GM12878 (cell line): ENCODE results near the gene PIWIL4. TPM values are rescaled to one million over a fixed set of nuclear protein-coding genes. Genes with fewer than 3 reads are reported as not detected.

ENCODE experiments used
- ATAC-seq: fragments of 200-7000 bp; cut with Tn5 transposase; 3 replicates; pipeline ENCODE4 v1.9.1; 2020; ENCODE audit warnings: mild to moderate bottlenecking, moderate library complexity
- BruUV-seq: library from RNA; stranded (reverse); fragments of 400-500 nt; replicated peaks from 2 replicates; lab custom pipeline; 2021; lab: Mats Ljungman, UMichigan
- CTCF ChIA-PET: fragments of 300-600 bp; sonication (Branson Sonifier 250); formaldehyde crosslinking; extraction: SDS; loops from one replicate; lab custom pipeline; 2021; ENCODE audit warnings: inconsistent platforms; lab: Yijun Ruan, JAX
- POLR2A ChIA-PET: fragments of 350-600 bp; formaldehyde crosslinking; extraction: SDS; loops from one replicate; lab custom pipeline; 2021; ENCODE audit warnings: inconsistent platforms; lab: Charles Lee
- RAD21 ChIA-PET: fragments of 300-600 bp; sonication (Branson Sonifier 250); formaldehyde crosslinking; loops from one replicate; lab custom pipeline; 2023; ENCODE audit warnings: antibody characterized with exemption; ENCODE audit not compliant: unreplicated experiment; lab: Charles Lee
- SMC1A ChIA-PET: fragments of 300-600 bp; sonication (Branson Sonifier 250); formaldehyde crosslinking; loops from one replicate; lab custom pipeline; 2023; ENCODE audit not compliant: unreplicated experiment, uncharacterized antibody; lab: Charles Lee
- DNase-seq: peaks from one replicate; pipeline ENCODE4 v3.0.0-alpha.2; 2011; ENCODE audit warnings: low read depth, low spot score
- FAIRE-seq: peaks from 3 replicates; lab custom pipeline; 2011; peaks lifted over from hg19 to GRCh38; lab: Jason Lieb, UNC
- H2AFZ ChIP-seq: 2 replicates; pipeline ENCODE4 v1.6.0; 2011; ENCODE audit warnings: low read depth, low read length, control low read depth; ENCODE audit not compliant: control insufficient read depth
- H3K27ac ChIP-seq: 2 replicates; pipeline ENCODE4 v1.5.1; 2011; ENCODE audit warnings: control low read depth; ENCODE audit not compliant: control insufficient read depth, insufficient read depth
- H3K27me3 ChIP-seq, 2 experiments: replicated peaks in 1 of 2; 2 replicates each; pipeline versions ENCODE4 v1.6.0 to v1.6.1; 2011; ENCODE audit warnings: low read length in 1 of 2; ENCODE audit not compliant: control insufficient read depth in 2 of 2, insufficient read depth in 2 of 2
- H3K36me3 ChIP-seq, 2 experiments: 2 replicates each; pipeline ENCODE4 v1.5.1; 2011; ENCODE audit warnings: low read length in 1 of 2; ENCODE audit not compliant: control insufficient read depth in 2 of 2, insufficient read depth in 2 of 2
- H3K4me1 ChIP-seq: 2 replicates; pipeline ENCODE4 v1.6.1; 2011; ENCODE audit warnings: mild to moderate bottlenecking, low read length, moderate library complexity, mixed read lengths; ENCODE audit not compliant: control insufficient read depth, insufficient read depth
- H3K4me2 ChIP-seq: 2 replicates; pipeline ENCODE4 v1.6.0; 2011; ENCODE audit warnings: control low read depth; ENCODE audit not compliant: control insufficient read depth, insufficient read depth
- H3K4me3 ChIP-seq: fragments of 200-600 bp; sonication (generic); 2 replicates; pipeline ENCODE4 v1.5.1; 2016
- H3K79me2 ChIP-seq: 2 replicates; pipeline ENCODE4 v1.6.0; 2011; ENCODE audit warnings: low read length; ENCODE audit not compliant: control insufficient read depth, insufficient read depth
- H3K9ac ChIP-seq: 2 replicates; pipeline ENCODE4 v1.8.0; 2011; ENCODE audit warnings: low read length, control low read depth, mixed read lengths; ENCODE audit not compliant: control insufficient read depth, insufficient read depth
- H3K9me3 ChIP-seq: replicated peaks from 3 replicates; pipeline ENCODE4 v1.5.1; 2011; ENCODE audit warnings: mild to moderate bottlenecking, low read length; ENCODE audit not compliant: control insufficient read depth, insufficient read depth
- H4K20me1 ChIP-seq: 2 replicates; pipeline ENCODE4 v1.6.0; 2011; ENCODE audit not compliant: control insufficient read depth, insufficient read depth
- BHLHE40 ChIP-seq, 2 experiments: fragments of 450-650 bp in 1 of 2; IDR thresholded peaks; 2 replicates each; pipeline ENCODE4 v1.6.1; 2011 to 2017; ENCODE audit warnings: low read depth in 2 of 2, borderline replicate concordance in 1 of 2, improper control_type of control experiment in 1 of 2, low read length in 1 of 2, mild to moderate bottlenecking in 1 of 2
- CBFB ChIP-seq: IDR thresholded peaks from 2 replicates; pipeline ENCODE4 v1.6.1; 2016; ENCODE audit warnings: antibody characterized with exemption, low read depth
- CHD1 ChIP-seq: IDR thresholded peaks from 2 replicates; pipeline ENCODE4 v1.6.1; 2012; ENCODE audit warnings: low read depth, low read length, improper control_type of control experiment
- GABPA ChIP-seq: IDR thresholded peaks from 2 replicates; pipeline ENCODE4 v1.6.1; 2014; ENCODE audit warnings: antibody characterized with exemption, low read depth, mild to moderate bottlenecking, inconsistent platforms
- PAX8 ChIP-seq: fragments of 450-650 bp; IDR thresholded peaks from 2 replicates; pipeline ENCODE4 v1.6.1; 2017; ENCODE audit warnings: mild to moderate bottlenecking, moderate library complexity
- WGBS: methylation state at CpG from one replicate; pipeline ENCODE4 v1.1.6; 2016; ENCODE audit warnings: low lambda C conversion rate; ENCODE audit not compliant: insufficient replicate concordance, insufficient coverage; ENCODE audit errors: missing lambda C conversion rate; 5-methylcytosine and 5-hydroxymethylcytosine counted together
- in situ Hi-C: fragments of 300-500 bp; cut with MboI; formaldehyde crosslinking; loops from 9 replicates; pipeline ENCODE4 v1.14.3; 2018; ENCODE audit warnings: mixed read lengths
- intact Hi-C: fragments of 100-400 bp; cut with micrococcal nuclease; formaldehyde crosslinking; loops from one replicate; pipeline ENCODE4 v1.14.2; 2022; ENCODE audit not compliant: unreplicated experiment
- polyA plus RNA-seq, 11 experiments: library from polyadenylated mRNA; depleted of rRNA in 4 of 11; unstranded in 6 of 11; stranded (reverse) in 5 of 11; fragments of >200 nt; fragmentation: Nextera tagmentation in 4 of 11; fragmentation: Illumina TruSeq in 1 of 11; extraction: Ambion mirVana in 4 of 11; extraction: Trizol in 1 of 11; gene quantifications; 1 replicate in 1 of 11; 2 replicates in 10 of 11; pipeline versions ENCODE4 v1.2.1 to v1.2.3, GENCODE V29; 2011 to 2016; ENCODE audit warnings: inconsistent platforms in 2 of 11, missing spikeins in 2 of 11, low read depth in 1 of 11
- total RNA-seq, 4 experiments: library from RNA; depleted of rRNA in 3 of 4; stranded (reverse); fragments of >200 nt in 3 of 4; fragmentation: Illumina TruSeq in 1 of 4; extraction: Trizol in 1 of 4; gene quantifications; 2 replicates each; pipeline versions ENCODE4 v1.2.1 to v1.2.3, GENCODE V29; 2013 to 2021

The PIWIL4 gene
- total and polyA plus RNA-seq, 10 of the 15 experiments (the other 5 are each of a cell fraction or from before 2014, with no cell fraction given) = 0.23 to 13.3 (median 0.47) TPM

- TF ChIP-seq PAX8 = no peak
Measured at GRCh38 chr11:94668212-94668793, 101.1 kb downstream of the PIWIL4 start (continued).

GRCh38 chr11:94669023-94669422 is 101.9 kb downstream of the PIWIL4 start:
- Histone ChIP-seq H4K20me1 (no peaks in the 10 kb centered on the region), H3K9me3 (no peaks in the 10 kb centered on the region; the same call in 2 of the 3 replicates), H3K4me2 (no peak overlapping the region), H3K9ac (no peak overlapping the region), H3K27ac (no peak overlapping the region), H3K4me1 (no peaks in the 10 kb centered on the region), H3K79me2 (no peaks in the 10 kb centered on the region), H2AFZ (no peak overlapping the region), H3K36me3 (no peaks in the 10 kb centered on the region), H3K4me3 (no peak overlapping the region), H3K27me3 (peaks cover 2 to 9% of the 10 kb centered on the region in 2 experiments; a peak in 3 of 4 replicates)
- FAIRE-seq (no peak), ATAC-seq (no peak), DNase-seq (no peak)
- intact Hi-C loops = no loop called here
- BruUV-seq = no TSS peak
- RAD21 ChIA-PET = no interaction called here
- POLR2A ChIA-PET = no interaction called here
- SMC1A ChIA-PET = no interaction called here
- TF ChIP-seq CBFB (no peak), CHD1 (no peak), BHLHE40 (IDR thresholded peaks at IDR 0.05; ENCODE audit: borderline replicate concordance in 1 of 2, low read depth in 2 of 2, low read length in 1 of 2) (no peak), GABPA (no peak)
- WGBS = 47% methylated on average over 4 of the region's 4 CpGs
- in situ Hi-C loops = no loop called here
- CTCF ChIA-PET = no interaction called here

Other genes starting within 250 kb of the PIWIL4 start
- gene GPR83, start 165.9 kb upstream of the PIWIL4 start, total RNA-seq (2014; rRNA removed) = not detected in 2 replicates
- not detected in 2 replicates for gene GPR83, start 165.9 kb upstream of the PIWIL4 start, total RNA-seq (2014; rRNA removed; fragmentation: Illumina TruSeq; extraction: Trizol)
- gene GPR83, start 165.9 kb upstream of the PIWIL4 start, total RNA-seq (2021) = 0.11 TPM in 1 of 2 replicates, not detected in the other
- gene GPR83, start 165.9 kb upstream of the PIWIL4 start, polyA plus RNA-seq (2011; rRNA removed) = 0.16 and 0.19 TPM in 2 replicates
- 0.03 and 0.16 TPM in 2 replicates for gene GPR83, start 165.9 kb upstream of the PIWIL4 start, polyA plus RNA-seq (2014; fragmentation: Illumina TruSeq; extraction: Trizol)
- not detected for gene GPR83, start 165.9 kb upstream of the PIWIL4 start, polyA plus RNA-seq (2014; fragmentation: Nextera tagmentation; extraction: Ambion mirVana)
- 0.05 and 0.08 TPM in 2 replicates for gene GPR83, start 165.9 kb upstream of the PIWIL4 start, polyA plus RNA-seq (2014; rRNA removed)
- gene GPR83, start 165.9 kb upstream of the PIWIL4 start, polyA plus RNA-seq (2016; fragmentation: Nextera tagmentation; extraction: Ambion mirVana) = not detected
- 20.1 and 20.2 TPM in 2 replicates for gene MRE11, start 73.5 kb upstream of the PIWIL4 start, total RNA-seq (2014; rRNA removed)
- 33.2 and 34.5 TPM in 2 replicates for gene MRE11, start 73.5 kb upstream of the PIWIL4 start, total RNA-seq (2014; rRNA removed; fragmentation: Illumina TruSeq; extraction: Trizol)
- gene MRE11, start 73.5 kb upstream of the PIWIL4 start, total RNA-seq (2021) = 26.1 and 28.6 TPM in 2 replicates
- 25.2 and 49.8 TPM in 2 replicates for gene MRE11, start 73.5 kb upstream of the PIWIL4 start, polyA plus RNA-seq (2011; rRNA removed)
- gene MRE11, start 73.5 kb upstream of the PIWIL4 start, polyA plus RNA-seq (2014; fragmentation: Illumina TruSeq; extraction: Trizol) = 32.5 and 40.5 TPM in 2 replicates
- 10 to 100 TPM; 19.3 to 20.5 TPM for gene MRE11, start 73.5 kb upstream of the PIWIL4 start, polyA plus RNA-seq (2014; fragmentation: Nextera tagmentation; extraction: Ambion mirVana)
- gene MRE11, start 73.5 kb upstream of the PIWIL4 start, polyA plus RNA-seq (2014; rRNA removed) = 16.2 and 20.3 TPM in 2 replicates
- 10 to 100 TPM; 33.9 to 39.2 TPM for gene MRE11, start 73.5 kb upstream of the PIWIL4 start, polyA plus RNA-seq (2016; fragmentation: Nextera tagmentation; extraction: Ambion mirVana)
- gene ANKRD49, start 73.4 kb upstream of the PIWIL4 start, total RNA-seq (2014; rRNA removed) = 19.8 and 25.8 TPM in 2 replicates
- 38.5 and 39.8 TPM in 2 replicates for gene ANKRD49, start 73.4 kb upstream of the PIWIL4 start, total RNA-seq (2014; rRNA removed; fragmentation: Illumina TruSeq; extraction: Trizol)
- gene ANKRD49, start 73.4 kb upstream of the PIWIL4 start, total RNA-seq (2021) = 19.2 and 19.8 TPM in 2 replicates
- 45.9 and 62.2 TPM in 2 replicates for gene ANKRD49, start 73.4 kb upstream of the PIWIL4 start, polyA plus RNA-seq (2011; rRNA removed)
- 46.6 and 59.9 TPM in 2 replicates for gene ANKRD49, start 73.4 kb upstream of the PIWIL4 start, polyA plus RNA-seq (2014; fragmentation: Illumina TruSeq; extraction: Trizol)
- gene ANKRD49, start 73.4 kb upstream of the PIWIL4 start, polyA plus RNA-seq (2014; fragmentation: Nextera tagmentation; extraction: Ambion mirVana) = 10 to 100 TPM; 33.2 to 37.1 TPM
- gene ANKRD49, start 73.4 kb upstream of the PIWIL4 start, polyA plus RNA-seq (2014; rRNA removed) = 18.4 and 22.3 TPM in 2 replicates
- gene ANKRD49, start 73.4 kb upstream of the PIWIL4 start, polyA plus RNA-seq (2016; fragmentation: Nextera tagmentation; extraction: Ambion mirVana) = 10 to 100 TPM; 31.7 to 34.1 TPM
- not detected in 2 replicates for gene C11orf97, start 54.9 kb upstream of the PIWIL4 start, total RNA-seq (2014; rRNA removed)
- not detected in 2 replicates for gene C11orf97, start 54.9 kb upstream of the PIWIL4 start, total RNA-seq (2014; rRNA removed; fragmentation: Illumina TruSeq; extraction: Trizol)
- gene C11orf97, start 54.9 kb upstream of the PIWIL4 start, total RNA-seq (2021) = not detected in 2 replicates
- not detected in 2 replicates for gene C11orf97, start 54.9 kb upstream of the PIWIL4 start, polyA plus RNA-seq (2011; rRNA removed)
- not detected in 2 replicates for gene C11orf97, start 54.9 kb upstream of the PIWIL4 start, polyA plus RNA-seq (2014; fragmentation: Illumina TruSeq; extraction: Trizol)
- gene C11orf97, start 54.9 kb upstream of the PIWIL4 start, polyA plus RNA-seq (2014; fragmentation: Nextera tagmentation; extraction: Ambion mirVana) = not detected
- gene C11orf97, start 54.9 kb upstream of the PIWIL4 start, polyA plus RNA-seq (2014; rRNA removed) = not detected in 2 replicates
- gene C11orf97, start 54.9 kb upstream of the PIWIL4 start, polyA plus RNA-seq (2016; fragmentation: Nextera tagmentation; extraction: Ambion mirVana) = not detected
- 3.6 and 4.1 TPM in 2 replicates for gene FUT4, start 23.4 kb upstream of the PIWIL4 start, total RNA-seq (2014; rRNA removed)
- gene FUT4, start 23.4 kb upstream of the PIWIL4 start, total RNA-seq (2014; rRNA removed; fragmentation: Illumina TruSeq; extraction: Trizol) = 2.1 and 2.2 TPM in 2 replicates
- gene FUT4, start 23.4 kb upstream of the PIWIL4 start, total RNA-seq (2021) = 3.3 and 4.1 TPM in 2 replicates
- 9.1 and 10.4 TPM in 2 replicates for gene FUT4, start 23.4 kb upstream of the PIWIL4 start, polyA plus RNA-seq (2011; rRNA removed)
- gene FUT4, start 23.4 kb upstream of the PIWIL4 start, polyA plus RNA-seq (2014; fragmentation: Illumina TruSeq; extraction: Trizol) = 2.4 TPM in 2 replicates
- gene FUT4, start 23.4 kb upstream of the PIWIL4 start, polyA plus RNA-seq (2014; fragmentation: Nextera tagmentation; extraction: Ambion mirVana) = under 1 TPM; 0.68 TPM
- gene FUT4, start 23.4 kb upstream of the PIWIL4 start, polyA plus RNA-seq (2014; rRNA removed) = 3.5 and 3.6 TPM in 2 replicates
- gene FUT4, start 23.4 kb upstream of the PIWIL4 start, polyA plus RNA-seq (2016; fragmentation: Nextera tagmentation; extraction: Ambion mirVana) = 1 to 10 TPM in 1 of 2 experiments, under 1 TPM in 1; 0.76 to 1.4 TPM
- gene AMOTL1, start 201.0 kb downstream of the PIWIL4 start, total RNA-seq (2014; rRNA removed) = under 0.01 TPM in 1 of 2 replicates, not detected in the other
- not detected in 2 replicates for gene AMOTL1, start 201.0 kb downstream of the PIWIL4 start, total RNA-seq (2014; rRNA removed; fragmentation: Illumina TruSeq; extraction: Trizol)
- gene AMOTL1, start 201.0 kb downstream of the PIWIL4 start, total RNA-seq (2021) = 0.11 and 0.41 TPM in 2 replicates
- 0.01 TPM in 2 replicates for gene AMOTL1, start 201.0 kb downstream of the PIWIL4 start, polyA plus RNA-seq (2011; rRNA removed)
- not detected in 2 replicates for gene AMOTL1, start 201.0 kb downstream of the PIWIL4 start, polyA plus RNA-seq (2014; fragmentation: Illumina TruSeq; extraction: Trizol)
- gene AMOTL1, start 201.0 kb downstream of the PIWIL4 start, polyA plus RNA-seq (2014; fragmentation: Nextera tagmentation; extraction: Ambion mirVana) = not detected
- gene AMOTL1, start 201.0 kb downstream of the PIWIL4 start, polyA plus RNA-seq (2014; rRNA removed) = not detected in 2 replicates
- gene AMOTL1, start 201.0 kb downstream of the PIWIL4 start, polyA plus RNA-seq (2016; fragmentation: Nextera tagmentation; extraction: Ambion mirVana) = not detected